Endothelial cell of umbilical vein (primary cell): Measurements from ENCODE around the gene MAML2. TPM values are rescaled to one million over a fixed set of nuclear protein-coding genes. Genes with fewer than 3 reads are reported as not detected.

ENCODE experiments used
- BruUV-seq: library from RNA; stranded (reverse); fragments of 400-500 nt; replicated peaks from 2 replicates; lab custom pipeline; 2021; lab: Mats Ljungman, UMichigan
- CTCF ChIA-PET: fragments of 300-600, 350-600 bp; sonication (Branson Sonifier 250); formaldehyde crosslinking; loops from one replicate; lab custom pipeline; 2021; ENCODE audit warnings: antibody characterized with exemption, inconsistent platforms; lab: Charles Lee
- POLR2A ChIA-PET: fragments of 300-600, 350-600 bp; sonication (Branson Sonifier 250); formaldehyde crosslinking; loops from one replicate; lab custom pipeline; 2021; ENCODE audit warnings: antibody characterized with exemption, inconsistent platforms; lab: Charles Lee
- DNase-seq: peaks from one replicate; pipeline ENCODE4 v3.0.0-alpha.2; 2011; ENCODE audit warnings: low read depth, low spot score
- FAIRE-seq: peaks from 2 replicates; lab custom pipeline; 2011; peaks lifted over from hg19 to GRCh38; lab: Jason Lieb, UNC
- H2AFZ ChIP-seq: 2 replicates; pipeline ENCODE4 v1.6.0; 2012; ENCODE audit warnings: low read depth, low read length, control low read depth, inconsistent platforms
- H3K27ac ChIP-seq: 2 replicates; pipeline ENCODE4 v1.5.1; 2011; ENCODE audit warnings: low read depth, mild to moderate bottlenecking, control low read depth, low read length, moderate library complexity; ENCODE audit not compliant: insufficient read depth
- H3K27me3 ChIP-seq, 2 experiments: 2 replicates each; pipeline versions ENCODE4 v1.6.0 to v1.6.1; 2011; ENCODE audit warnings: low read length in 2 of 2, mixed read lengths in 1 of 2; ENCODE audit not compliant: control insufficient read depth in 2 of 2, insufficient read depth in 2 of 2
- H3K36me3 ChIP-seq, 2 experiments: 2 replicates in 1 of 2; 3 replicates in 1 of 2; pipeline ENCODE4 v1.5.1; 2011; ENCODE audit warnings: low read length in 2 of 2, mild to moderate bottlenecking in 1 of 2, moderate library complexity in 1 of 2; ENCODE audit not compliant: control insufficient read depth in 2 of 2, insufficient read depth in 2 of 2; ENCODE audit errors: extremely low read depth in 1 of 2
- H3K4me1 ChIP-seq: 3 replicates; pipeline ENCODE4 v1.5.1; 2011; ENCODE audit warnings: mild to moderate bottlenecking, low read length; ENCODE audit not compliant: control insufficient read depth, insufficient read depth; ENCODE audit errors: extremely low read depth
- H3K4me2 ChIP-seq: 2 replicates; pipeline ENCODE4 v1.6.1; 2011; ENCODE audit warnings: low read length, control low read depth, mixed read lengths; ENCODE audit not compliant: insufficient read depth
- H3K4me3 ChIP-seq, 3 experiments: fragments of 200-600 bp in 1 of 3; sonication (generic), shearing (Covaris generic) in 1 of 3; replicated peaks in 1 of 3; 2 replicates each; pipeline ENCODE4 v1.5.1; 2011 to 2016; ENCODE audit warnings: control low read depth in 3 of 3, low read length in 3 of 3, mild to moderate bottlenecking in 2 of 3, inconsistent platforms in 1 of 3, low read depth in 1 of 3, moderate library complexity in 1 of 3; ENCODE audit not compliant: insufficient read depth in 1 of 3
- H3K79me2 ChIP-seq: 2 replicates; pipeline ENCODE4 v1.6.0; 2012; ENCODE audit warnings: low read length, inconsistent platforms; ENCODE audit not compliant: control insufficient read depth, insufficient read depth
- H3K9ac ChIP-seq: replicated peaks from 2 replicates; pipeline ENCODE3; 2011; ENCODE audit warnings: low read length, control low read depth; ENCODE audit not compliant: insufficient read depth; ENCODE audit errors: extremely low read depth
- H3K9me1 ChIP-seq: replicated peaks from 3 replicates; pipeline ENCODE4 v1.6.0; 2011; ENCODE audit warnings: mild to moderate bottlenecking, low read length; ENCODE audit not compliant: control insufficient read depth, insufficient read depth; ENCODE audit errors: extremely low read depth
- H3K9me3 ChIP-seq: replicated peaks from 2 replicates; pipeline ENCODE4 v1.5.1; 2012; ENCODE audit warnings: low read length, inconsistent platforms; ENCODE audit not compliant: control insufficient read depth, insufficient read depth
- H4K20me1 ChIP-seq: replicated peaks from 2 replicates; pipeline ENCODE3; 2011; ENCODE audit warnings: mild to moderate bottlenecking, low read length; ENCODE audit not compliant: control insufficient read depth, insufficient read depth; ENCODE audit errors: extremely low read depth
- CTCF ChIP-seq, 2 donors: IDR thresholded peaks; 1 replicate in 1 of 2; 2 replicates in 1 of 2; pipeline ENCODE4 v1.5.1; 2011; ENCODE audit warnings: low read length in 2 of 2, mild to moderate bottlenecking in 2 of 2, moderate library complexity in 2 of 2, control low read depth in 1 of 2, inconsistent platforms in 1 of 2, low read depth in 1 of 2; ENCODE audit not compliant: insufficient read depth in 1 of 2; ENCODE audit errors: extremely low read depth in 1 of 2
- EZH2 ChIP-seq: IDR thresholded peaks from 2 replicates; pipeline ENCODE4 v1.6.1; 2012; ENCODE audit warnings: borderline replicate concordance, low read depth, mild to moderate bottlenecking, moderate library complexity, low read length, inconsistent platforms; ENCODE audit not compliant: severe bottlenecking
- GATA2 ChIP-seq: IDR thresholded peaks from 2 replicates; pipeline ENCODE4 v1.7.0; 2011; ENCODE audit warnings: low read depth, mild to moderate bottlenecking, moderate library complexity, mixed read lengths, low read length; ENCODE audit not compliant: insufficient read length, insufficient read depth
- JUN ChIP-seq: IDR thresholded peaks from 2 replicates; pipeline ENCODE4 v1.6.1; 2011; ENCODE audit warnings: borderline replicate concordance, low read depth; ENCODE audit not compliant: insufficient read length, insufficient read depth
- MYC ChIP-seq: IDR thresholded peaks from one replicate; pipeline ENCODE4 v1.6.1; 2011; ENCODE audit warnings: mild to moderate bottlenecking, low read depth, low read length
- POLR2A ChIP-seq: IDR thresholded peaks from 2 replicates; pipeline ENCODE4 v1.6.1; 2012; ENCODE audit warnings: low read depth, mild to moderate bottlenecking, control low read depth, low read length
- POLR2AphosphoS5 ChIP-seq: IDR thresholded peaks from 2 replicates; pipeline ENCODE4 v1.6.1; 2012; ENCODE audit warnings: low read depth, mild to moderate bottlenecking, control low read depth, low read length, moderate library complexity; ENCODE audit not compliant: insufficient read depth
- dilution Hi-C: fragments of 300-500 bp; cut with MboI; formaldehyde crosslinking; loops from one replicate; pipeline ENCODE4 v1.15.0; 2019; ENCODE audit warnings: low sequenced_read_pairs; ENCODE audit not compliant: extremely low pct_ligation_motif_present
- intact Hi-C: fragments of 100-400 bp; cut with micrococcal nuclease; formaldehyde crosslinking; loops from one replicate; pipeline ENCODE4 v1.10.0; 2022
- polyA plus RNA-seq, 4 experiments: library from polyadenylated mRNA; depleted of rRNA in 3 of 4; stranded (reverse) in 3 of 4; unstranded in 1 of 4; fragments of >200 nt; gene quantifications; 2 replicates each; pipeline versions ENCODE4 v1.2.1 to v1.2.3, GENCODE V29; 2011 to 2012; ENCODE audit warnings: missing spikeins in 1 of 4
- total RNA-seq: library from RNA; stranded (reverse); gene quantifications from 2 replicates; pipeline ENCODE4 v1.2.3, GENCODE V29; 2021
- TF ChIP-seq, protein P1 (sequence below): IDR thresholded peaks from 2 replicates; pipeline ENCODE4 v1.6.1; 2011; ENCODE audit not compliant: insufficient read depth, insufficient read length

Gene MAML2
- total and polyA plus RNA-seq, 2 donors (not counting 3 experiments of a cell fraction or from before 2014, with no cell fraction given), result 12.4 to 16.8 TPM

- dilution Hi-C loops (no loop called here), intact Hi-C loops (loop anchor here (1.0 to 5.0 kb wide), 5 partner anchors 8 to 195 kb away; no protein-coding TSS in a partner anchor)
- Histone ChIP-seq H3K79me2 (peaks cover 4% of the 10 kb centered on the region), H4K20me1 (no peaks in the 10 kb centered on the region), H3K4me1 (peaks cover 40% of the 10 kb centered on the region), H3K9me3 (no peaks in the 10 kb centered on the region), H3K9ac (peak overlapping the region; percentile 62), H3K4me2 (peak overlapping the region; percentile 95), H3K4me3 (no peak overlapping the region), H3K36me3 (no peaks in the 10 kb centered on the region), H2AFZ (no peak overlapping the region), H3K27me3 (no peaks in the 10 kb centered on the region), H3K9me1 (no peaks in the 10 kb centered on the region), H3K27ac (peak overlapping the region; percentile 94)
- FAIRE-seq, result no peak
- POLR2A ChIA-PET, result no interaction called here
- no peak for DNase-seq
- no TSS peak for BruUV-seq
- TF ChIP-seq POLR2A (no peak), CTCF (IDR thresholded peaks at IDR 0.05; ENCODE audit: extremely low read depth in 1 of 2, insufficient read depth in 1 of 2, low read depth in 1 of 2, low read length in 2 of 2) (no peak), EZH2 (no peak)
- TF ChIP-seq, protein P1, sequence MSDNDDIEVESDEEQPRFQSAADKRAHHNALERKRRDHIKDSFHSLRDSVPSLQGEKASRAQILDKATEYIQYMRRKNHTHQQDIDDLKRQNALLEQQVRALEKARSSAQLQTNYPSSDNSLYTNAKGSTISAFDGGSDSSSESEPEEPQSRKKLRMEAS, result no peak
- CTCF ChIA-PET, result interaction anchor here (1.4 to 2.1 kb wide), 3 partner anchors 135 to 152 kb away, joined by 8 to 15 read pairs (median 9); partner anchors contain the start of gene MAML2
These were observed 136.0 kb downstream of the MAML2 start for GRCh38 chr11:96206955-96207354.

GRCh38 chr11:96205460-96205809, 137.6 kb downstream of the MAML2 start:
- CTCF ChIA-PET, result interaction anchor here (1.0 kb wide), 1 partner anchor 188 kb away, joined by 4 read pairs; no protein-coding TSS in a partner anchor

More at GRCh38 chr11:96205460-96205809, 137.6 kb downstream of the MAML2 start:
- no peak overlapping the region for H3K27ac ChIP-seq
- POLR2A ChIA-PET, result no interaction called here
- H3K9me3 ChIP-seq, result no peaks in the 10 kb centered on the region
- FAIRE-seq (no peak), DNase-seq (no peak)
- no peak overlapping the region for H2AFZ ChIP-seq
- no peak overlapping the region for H3K4me2 ChIP-seq
- intact Hi-C loops, result loop anchor here (5.0 kb wide), 1 partner anchor 193 kb away; no protein-coding TSS in a partner anchor
- H3K4me1 ChIP-seq, result peaks cover 33% of the 10 kb centered on the region
- H3K9me1 ChIP-seq, result no peaks in the 10 kb centered on the region
- dilution Hi-C loops, result no loop called here
- no peaks in the 10 kb centered on the region for H3K79me2 ChIP-seq
- no peaks in the 10 kb centered on the region for H3K36me3 ChIP-seq
- H3K4me3 ChIP-seq, result no peak overlapping the region
- TF ChIP-seq GATA2, result no peak
- TF ChIP-seq MYC, result no peak
- no peak for TF ChIP-seq JUN
- no peak for TF ChIP-seq POLR2A
- TF ChIP-seq, protein P1, result no peak
- TF ChIP-seq EZH2, result no peak
- no peak for TF ChIP-seq POLR2AphosphoS5
- no peak for TF ChIP-seq CTCF (IDR thresholded peaks at IDR 0.05; ENCODE audit: extremely low read depth in 1 of 2, insufficient read depth in 1 of 2, low read depth in 1 of 2, low read length in 2 of 2)
- no peaks in the 10 kb centered on the region for H3K27me3 ChIP-seq
- H4K20me1 ChIP-seq, result no peaks in the 10 kb centered on the region
- H3K9ac ChIP-seq, result no peak overlapping the region
- no TSS peak for BruUV-seq
